Measurements from ENCODE around the gene MAP4K4. TPM values are rescaled to one million over a fixed set of nuclear protein-coding genes. Genes with fewer than 3 reads are reported as not detected.

MAP4K4 gene
- total RNA-seq, 1 donor from 2014 or later, result 427 TPM

DNA sequence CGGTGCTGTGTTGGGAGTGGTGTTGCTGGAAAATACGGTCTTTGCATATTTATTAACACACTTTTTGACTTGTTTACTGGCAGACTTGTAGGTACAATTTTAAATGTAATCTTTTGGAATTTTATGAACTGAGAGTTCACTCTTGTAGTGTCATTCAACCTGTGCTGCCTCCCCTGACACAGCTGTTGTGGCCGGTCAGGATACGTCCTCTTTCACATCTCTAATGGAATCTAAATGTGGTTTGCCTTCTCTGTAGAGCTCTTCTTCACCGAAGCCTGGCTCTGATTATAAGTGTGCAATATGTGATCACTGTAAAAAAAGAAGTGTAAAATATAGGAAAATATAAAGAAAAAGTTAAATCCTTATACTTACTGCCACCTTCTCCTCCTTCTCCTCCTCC, 94.7 kb downstream of the MAP4K4 start:
- H3K27me3 Mint-ChIP-seq (ENCODE audit: unreplicated experiment), result peaks cover 2% of the 10 kb centered on the region
- H3K4me3 Mint-ChIP-seq (ENCODE audit: unreplicated experiment), result no peak overlapping the region
- H3K4me1 Mint-ChIP-seq (ENCODE audit: unreplicated experiment), result peaks cover 37% of the 10 kb centered on the region
- H3K27ac Mint-ChIP-seq (ENCODE audit: unreplicated experiment), result no peak overlapping the region
- no peaks in the 10 kb centered on the region for H3K9me3 Mint-ChIP-seq (ENCODE audit: unreplicated experiment)
- DNase-seq (ENCODE audit: low spot score), result no peak
- H3K36me3 Mint-ChIP-seq (ENCODE audit: low read depth, unreplicated experiment), result peaks cover 17% of the 10 kb centered on the region
- TF ChIP-seq, protein P1, sequence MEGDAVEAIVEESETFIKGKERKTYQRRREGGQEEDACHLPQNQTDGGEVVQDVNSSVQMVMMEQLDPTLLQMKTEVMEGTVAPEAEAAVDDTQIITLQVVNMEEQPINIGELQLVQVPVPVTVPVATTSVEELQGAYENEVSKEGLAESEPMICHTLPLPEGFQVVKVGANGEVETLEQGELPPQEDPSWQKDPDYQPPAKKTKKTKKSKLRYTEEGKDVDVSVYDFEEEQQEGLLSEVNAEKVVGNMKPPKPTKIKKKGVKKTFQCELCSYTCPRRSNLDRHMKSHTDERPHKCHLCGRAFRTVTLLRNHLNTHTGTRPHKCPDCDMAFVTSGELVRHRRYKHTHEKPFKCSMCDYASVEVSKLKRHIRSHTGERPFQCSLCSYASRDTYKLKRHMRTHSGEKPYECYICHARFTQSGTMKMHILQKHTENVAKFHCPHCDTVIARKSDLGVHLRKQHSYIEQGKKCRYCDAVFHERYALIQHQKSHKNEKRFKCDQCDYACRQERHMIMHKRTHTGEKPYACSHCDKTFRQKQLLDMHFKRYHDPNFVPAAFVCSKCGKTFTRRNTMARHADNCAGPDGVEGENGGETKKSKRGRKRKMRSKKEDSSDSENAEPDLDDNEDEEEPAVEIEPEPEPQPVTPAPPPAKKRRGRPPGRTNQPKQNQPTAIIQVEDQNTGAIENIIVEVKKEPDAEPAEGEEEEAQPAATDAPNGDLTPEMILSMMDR (IDR thresholded peaks at IDR 0.05; ENCODE audit: unreplicated experiment), result no peak

DNA sequence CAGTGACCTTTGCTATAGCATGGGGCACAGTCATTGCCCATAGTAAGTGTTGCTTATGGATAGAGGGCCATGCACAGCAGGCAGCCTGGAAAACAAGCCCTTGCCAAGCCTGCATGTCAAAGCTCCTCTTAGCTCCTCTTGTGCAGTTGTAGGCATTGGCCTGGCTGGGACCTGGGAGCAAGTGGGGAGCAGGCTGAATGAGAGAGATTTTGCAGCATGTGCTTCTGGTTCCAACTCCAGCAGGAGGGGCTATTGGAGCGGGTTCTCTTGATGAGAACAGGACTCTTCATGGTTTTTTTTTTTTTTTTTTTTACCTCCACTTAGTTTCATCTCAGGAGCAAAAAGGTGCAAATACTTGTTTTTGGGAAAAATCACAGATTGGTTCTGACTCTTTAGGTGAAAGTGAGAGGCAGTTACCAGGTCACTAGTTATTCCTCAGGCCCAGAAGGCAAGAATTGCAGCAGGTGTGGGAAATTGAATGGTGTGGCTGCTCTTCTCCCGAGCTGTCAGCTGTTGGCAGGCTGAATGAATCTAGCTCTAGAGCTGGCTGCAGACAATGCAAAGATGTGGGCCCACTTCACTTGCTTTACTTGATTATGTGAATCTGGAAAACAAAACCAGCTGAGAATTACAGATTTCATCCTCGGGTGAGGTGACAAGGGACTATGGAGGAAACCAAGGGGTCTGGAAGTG, 95.9 kb downstream of the MAP4K4 start:
- H3K27ac Mint-ChIP-seq (ENCODE audit: unreplicated experiment), result no peak overlapping the region
- no peak for DNase-seq (ENCODE audit: low spot score)
- peaks cover 35% of the 10 kb centered on the region for H3K4me1 Mint-ChIP-seq (ENCODE audit: unreplicated experiment)
- TF ChIP-seq, protein P1 (IDR thresholded peaks at IDR 0.05; ENCODE audit: unreplicated experiment), result no peak
- peaks cover 17% of the 10 kb centered on the region for H3K36me3 Mint-ChIP-seq (ENCODE audit: low read depth, unreplicated experiment)
- H3K4me3 Mint-ChIP-seq (ENCODE audit: unreplicated experiment), result no peak overlapping the region
- H3K9me3 Mint-ChIP-seq (ENCODE audit: unreplicated experiment), result no peaks in the 10 kb centered on the region
- H3K27me3 Mint-ChIP-seq (ENCODE audit: unreplicated experiment), result peaks cover 3% of the 10 kb centered on the region

DNA sequence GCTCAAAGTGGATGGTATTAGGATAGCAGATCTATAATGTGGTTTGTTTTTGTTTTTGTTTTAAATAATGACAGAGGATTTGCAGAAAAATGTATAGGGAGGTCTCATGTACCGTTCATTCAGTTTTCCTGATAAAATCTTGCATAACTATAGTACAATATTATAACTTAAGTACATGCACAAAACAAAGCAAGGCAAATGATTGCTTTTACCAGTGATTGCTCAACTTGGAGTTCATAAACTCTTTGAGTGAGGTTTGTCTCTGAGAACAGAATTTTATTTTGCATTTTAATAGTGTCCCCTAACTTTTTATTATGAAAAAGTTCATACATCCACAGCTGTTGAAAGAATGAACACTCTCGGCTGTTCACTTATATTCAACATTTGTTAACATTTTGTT, 96.6 kb downstream of the MAP4K4 start:
- Mint-ChIP-seq H3K27me3 (ENCODE audit: unreplicated experiment) (peaks cover 3% of the 10 kb centered on the region), H3K27ac (ENCODE audit: unreplicated experiment) (peak overlapping the region; percentile 5), H3K4me1 (ENCODE audit: unreplicated experiment) (peaks cover 31% of the 10 kb centered on the region), H3K9me3 (ENCODE audit: unreplicated experiment) (no peaks in the 10 kb centered on the region), H3K36me3 (ENCODE audit: low read depth, unreplicated experiment) (peaks cover 17% of the 10 kb centered on the region), H3K4me3 (ENCODE audit: unreplicated experiment) (no peak overlapping the region)
- no peak for DNase-seq (ENCODE audit: low spot score)
- TF ChIP-seq, protein P1 (IDR thresholded peaks at IDR 0.05; ENCODE audit: unreplicated experiment), result no peak

DNA sequence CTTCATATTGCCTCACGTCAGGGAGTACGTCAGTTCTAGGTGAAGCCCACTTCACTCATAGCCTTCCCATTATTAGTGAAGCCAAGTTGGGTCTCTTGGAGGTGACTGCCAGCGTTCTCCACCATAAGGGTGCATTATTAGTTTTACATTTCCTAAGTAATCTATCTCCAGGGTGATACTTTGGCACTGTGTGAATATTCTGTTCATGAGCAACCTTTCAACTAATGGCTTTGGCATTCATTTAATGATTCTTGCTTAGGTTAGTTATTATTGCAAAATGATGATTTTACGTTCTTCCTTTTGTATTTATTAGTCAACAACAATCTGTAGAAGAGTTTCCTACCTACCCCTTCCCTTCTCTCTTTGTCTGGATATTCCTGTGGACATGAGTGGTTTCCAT, 97.5 kb downstream of the MAP4K4 start:
- H3K4me1 Mint-ChIP-seq (ENCODE audit: unreplicated experiment), result peaks cover 35% of the 10 kb centered on the region
- H3K4me3 Mint-ChIP-seq (ENCODE audit: unreplicated experiment), result no peak overlapping the region
- peaks cover 17% of the 10 kb centered on the region for H3K36me3 Mint-ChIP-seq (ENCODE audit: low read depth, unreplicated experiment)

More for the DNA sequence above, 97.5 kb downstream of the MAP4K4 start:
- Mint-ChIP-seq H3K9me3 (ENCODE audit: unreplicated experiment) (no peaks in the 10 kb centered on the region), H3K27me3 (ENCODE audit: unreplicated experiment) (peaks cover 3% of the 10 kb centered on the region), H3K27ac (ENCODE audit: unreplicated experiment) (no peak overlapping the region)
- DNase-seq (ENCODE audit: low spot score), result no peak
- TF ChIP-seq, protein P1 (IDR thresholded peaks at IDR 0.05; ENCODE audit: unreplicated experiment), result no peak

Measured in endothelial cell (in vitro differentiated cells).